Activated naive CD4-positive, alpha-beta T cell treated with anti-CD3 and anti-CD28 coated beads, Interleukin-2, amount 50 U/mL, for 24 hours (primary cell): Measurements from ENCODE around the gene TP63.

Experiments
- H3K27ac Mint-ChIP-seq: one replicate; pipeline ENCODE4 v1.8.0; 2021; ENCODE audit warnings: mild to moderate bottlenecking, mixed read lengths
- H3K27me3 Mint-ChIP-seq: one replicate; pipeline ENCODE4 v1.8.0; 2021; ENCODE audit warnings: mixed read lengths
- H3K36me3 Mint-ChIP-seq: one replicate; pipeline ENCODE4 v1.8.0; 2021; ENCODE audit warnings: mixed read lengths
- H3K4me1 Mint-ChIP-seq: one replicate; pipeline ENCODE4 v1.8.0; 2021; ENCODE audit warnings: mixed read lengths
- H3K4me3 Mint-ChIP-seq: one replicate; pipeline ENCODE4 v1.8.0; 2021; ENCODE audit warnings: mild to moderate bottlenecking, mixed read lengths
- H3K9me3 Mint-ChIP-seq: one replicate; pipeline ENCODE4 v1.8.0; 2021; ENCODE audit warnings: mixed read lengths

TP63 gene

DNA sequence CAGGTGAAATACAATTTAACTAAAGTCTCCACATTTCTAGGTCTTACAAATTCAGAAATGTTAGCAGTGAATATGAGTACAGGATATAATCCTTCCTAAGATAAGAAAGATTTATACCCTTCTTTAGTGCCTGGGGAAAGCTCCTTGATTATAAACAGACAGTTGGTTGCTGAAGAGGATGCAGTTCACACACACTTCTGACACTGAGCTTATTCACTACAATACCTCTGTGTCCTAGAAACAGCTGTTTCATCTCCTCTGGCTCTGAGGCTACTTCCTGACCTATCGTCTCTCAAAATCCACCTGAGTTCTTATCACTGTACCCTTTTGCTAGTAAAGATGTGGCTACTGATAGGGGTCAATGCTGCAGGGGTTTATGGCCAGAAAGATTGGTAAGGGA is 57.1 kb downstream of the TP63 start:
- H3K9me3 Mint-ChIP-seq, result peaks cover 3% of the 10 kb centered on the region
- no peaks in the 10 kb centered on the region for H3K27me3 Mint-ChIP-seq
- H3K4me1 Mint-ChIP-seq, result peaks cover 7% of the 10 kb centered on the region

DNA sequence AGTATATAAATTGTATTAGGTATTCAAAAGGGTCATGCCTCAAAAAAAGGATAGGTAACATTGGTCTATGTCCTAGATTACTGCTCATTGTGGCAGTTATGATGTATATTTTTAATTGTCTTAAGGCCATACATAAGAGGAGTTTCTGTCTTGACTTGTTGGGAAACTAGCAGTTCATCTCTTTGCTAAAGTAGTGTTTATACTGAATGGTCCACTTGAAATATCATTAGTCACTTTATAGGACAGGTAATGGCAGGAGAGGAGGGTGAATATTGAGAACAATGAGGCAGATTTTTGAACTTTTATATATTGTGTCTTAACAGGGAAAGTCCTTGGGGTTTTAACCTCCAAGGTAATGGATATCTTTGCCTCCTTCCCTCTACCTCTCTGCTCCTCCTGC is 58.4 kb downstream of the TP63 start:
- Mint-ChIP-seq H3K27me3 (no peaks in the 10 kb centered on the region), H3K36me3 (no peaks in the 10 kb centered on the region), H3K27ac (no peak overlapping the region), H3K9me3 (peaks cover 3% of the 10 kb centered on the region), H3K4me1 (peaks cover 7% of the 10 kb centered on the region), H3K4me3 (no peak overlapping the region)

More for the DNA sequence above, 57.1 kb downstream of the TP63 start:
- no peak overlapping the region for H3K4me3 Mint-ChIP-seq
- no peaks in the 10 kb centered on the region for H3K36me3 Mint-ChIP-seq
- H3K27ac Mint-ChIP-seq, result no peak overlapping the region

DNA sequence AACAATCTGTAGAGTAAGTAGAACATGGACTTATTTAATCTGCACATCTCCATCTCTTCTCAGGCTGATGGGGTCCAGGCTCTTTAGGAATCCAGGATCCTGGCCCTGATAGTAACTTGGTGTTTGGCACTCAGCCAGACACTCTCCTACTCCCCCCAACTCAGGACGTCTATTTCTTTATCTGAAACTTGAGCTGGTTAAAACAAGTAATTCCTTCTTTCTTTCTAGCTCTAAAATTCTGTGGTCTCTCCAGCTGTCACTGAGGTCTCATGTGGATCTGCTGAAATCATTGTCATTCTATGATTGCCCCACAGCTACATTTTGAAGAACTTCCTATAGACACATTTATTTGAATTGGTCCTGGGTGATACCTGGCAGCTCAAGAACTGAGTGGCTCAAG is 59.0 kb downstream of the TP63 start:
- H3K27ac Mint-ChIP-seq, result no peak overlapping the region
- peaks cover 3% of the 10 kb centered on the region for H3K9me3 Mint-ChIP-seq
- no peak overlapping the region for H3K4me3 Mint-ChIP-seq
- no peaks in the 10 kb centered on the region for H3K27me3 Mint-ChIP-seq
- peaks cover 2% of the 10 kb centered on the region for H3K4me1 Mint-ChIP-seq
- H3K36me3 Mint-ChIP-seq, result no peaks in the 10 kb centered on the region

DNA sequence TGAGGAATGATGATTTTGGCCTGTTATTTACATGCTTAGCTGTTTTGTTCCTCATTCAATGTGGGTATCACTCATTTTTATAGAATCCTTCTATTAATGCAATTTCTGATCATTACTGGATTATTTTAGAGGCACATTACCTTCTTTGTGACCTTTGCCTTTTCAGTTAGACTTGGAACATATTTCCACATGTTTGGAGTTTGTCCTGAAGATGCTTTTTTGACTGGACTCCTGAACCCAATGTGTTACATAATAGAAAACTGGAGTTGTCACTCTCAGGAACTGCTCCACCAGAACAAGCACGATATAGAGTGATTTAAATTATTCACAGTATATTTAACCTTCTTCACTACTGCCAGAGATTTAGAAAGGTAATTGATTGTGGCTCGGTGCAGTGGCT is 59.5 kb downstream of the TP63 start:
- H3K4me3 Mint-ChIP-seq, result no peak overlapping the region
- H3K27ac Mint-ChIP-seq, result no peak overlapping the region
- no peaks in the 10 kb centered on the region for H3K4me1 Mint-ChIP-seq
- peaks cover 3% of the 10 kb centered on the region for H3K9me3 Mint-ChIP-seq
- H3K36me3 Mint-ChIP-seq, result no peaks in the 10 kb centered on the region
- H3K27me3 Mint-ChIP-seq, result no peaks in the 10 kb centered on the region

DNA sequence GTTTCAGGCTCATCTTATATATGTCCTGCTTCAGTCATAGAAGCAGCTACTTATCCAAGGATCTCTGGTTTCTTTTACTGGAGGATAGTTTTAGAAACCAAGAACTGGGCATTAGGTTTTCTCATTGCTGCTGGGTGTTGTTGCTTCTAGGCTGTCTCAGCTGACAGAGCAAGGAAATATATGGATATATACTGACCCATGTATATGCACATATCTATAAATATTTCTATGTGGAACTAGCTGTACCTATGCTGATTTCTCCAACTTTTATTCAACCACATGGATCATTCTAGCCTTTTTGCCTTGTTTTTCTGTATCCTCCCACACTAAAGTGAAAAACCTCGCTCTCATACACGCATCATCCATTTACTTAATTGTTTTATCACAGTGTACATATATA is 64.2 kb downstream of the TP63 start:
- Mint-ChIP-seq H3K9me3 (no peaks in the 10 kb centered on the region), H3K4me3 (no peak overlapping the region), H3K4me1 (no peaks in the 10 kb centered on the region), H3K36me3 (no peaks in the 10 kb centered on the region), H3K27me3 (peaks cover 1% of the 10 kb centered on the region), H3K27ac (no peak overlapping the region)

DNA sequence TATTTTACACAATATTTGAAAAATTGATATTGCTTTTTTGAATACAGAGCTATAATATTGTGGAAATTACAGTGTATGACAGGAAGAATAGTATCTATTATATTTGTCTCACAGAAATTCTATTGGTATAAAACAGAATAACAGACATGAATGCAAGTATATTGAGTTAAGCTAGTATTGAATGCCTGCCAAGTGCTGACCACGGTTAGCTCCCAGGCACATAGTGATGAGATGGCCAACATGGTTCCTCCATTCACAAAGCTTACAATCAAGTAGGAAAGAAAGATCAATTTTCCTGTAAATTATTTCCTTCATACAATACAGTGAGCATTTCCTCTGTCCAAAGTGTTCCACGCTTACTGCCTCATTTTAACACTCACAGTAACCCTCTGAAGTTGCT is 67.6 kb downstream of the TP63 start:
- H3K4me1 Mint-ChIP-seq, result no peaks in the 10 kb centered on the region
- no peak overlapping the region for H3K4me3 Mint-ChIP-seq
- no peaks in the 10 kb centered on the region for H3K9me3 Mint-ChIP-seq
- H3K27ac Mint-ChIP-seq, result no peak overlapping the region
- H3K36me3 Mint-ChIP-seq, result no peaks in the 10 kb centered on the region
- H3K27me3 Mint-ChIP-seq, result peaks cover 1% of the 10 kb centered on the region

DNA sequence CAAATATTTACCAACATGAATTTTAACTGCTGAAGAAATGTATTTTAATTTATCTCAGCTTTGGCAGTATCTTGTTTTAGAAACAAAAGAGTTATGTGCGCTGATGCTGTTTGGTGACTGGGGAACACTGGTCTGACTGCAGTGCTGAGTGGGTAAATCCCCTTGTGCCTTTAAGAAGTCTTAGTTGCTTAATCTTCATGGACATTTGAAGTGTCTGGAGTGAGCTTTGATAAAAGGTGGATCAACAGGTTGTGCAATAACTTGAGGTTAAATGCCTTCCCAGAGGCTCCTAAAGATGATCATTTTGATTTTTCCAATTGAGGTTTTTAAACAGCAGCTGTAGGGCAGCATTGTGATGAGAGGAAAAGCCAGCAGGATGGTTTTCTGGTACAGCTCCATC is 68.7 kb downstream of the TP63 start:
- H3K36me3 Mint-ChIP-seq, result no peaks in the 10 kb centered on the region
- no peak overlapping the region for H3K4me3 Mint-ChIP-seq
- H3K27me3 Mint-ChIP-seq, result peaks cover 1% of the 10 kb centered on the region
- H3K4me1 Mint-ChIP-seq, result no peaks in the 10 kb centered on the region
- no peaks in the 10 kb centered on the region for H3K9me3 Mint-ChIP-seq
- no peak overlapping the region for H3K27ac Mint-ChIP-seq

DNA sequence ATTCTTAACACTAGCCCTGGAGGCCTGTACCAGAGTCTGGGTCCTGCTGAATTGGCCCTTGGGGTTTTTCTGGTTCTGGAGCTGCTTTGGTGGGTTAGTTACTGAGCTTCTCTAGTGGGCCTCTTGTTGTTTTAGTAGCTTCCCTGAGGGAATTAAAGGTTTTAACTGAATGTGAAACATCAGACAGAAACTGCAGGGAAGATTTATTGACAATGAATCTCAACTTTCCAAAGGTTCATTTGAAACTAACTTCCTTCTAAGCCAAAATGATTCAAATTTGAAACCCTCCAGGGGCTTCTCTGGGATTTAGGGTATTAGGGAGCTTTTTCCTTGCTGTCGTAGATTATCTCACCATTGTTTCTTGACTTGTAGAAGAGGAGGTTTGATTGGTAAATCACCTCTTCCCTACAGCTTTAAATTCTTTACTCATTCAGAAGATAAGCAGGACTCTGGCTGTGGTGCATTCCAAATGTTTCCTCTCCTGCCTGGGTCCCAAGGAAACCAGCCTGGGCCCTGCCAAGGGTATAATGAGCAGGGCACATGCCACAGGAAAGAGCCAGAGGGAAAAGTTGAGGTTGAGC is 71.0 kb downstream of the TP63 start:
- no peaks in the 10 kb centered on the region for H3K9me3 Mint-ChIP-seq
- no peak overlapping the region for H3K4me3 Mint-ChIP-seq
- H3K4me1 Mint-ChIP-seq, result no peaks in the 10 kb centered on the region
- peaks cover 1% of the 10 kb centered on the region for H3K27me3 Mint-ChIP-seq
- H3K36me3 Mint-ChIP-seq, result no peaks in the 10 kb centered on the region
- no peak overlapping the region for H3K27ac Mint-ChIP-seq

DNA sequence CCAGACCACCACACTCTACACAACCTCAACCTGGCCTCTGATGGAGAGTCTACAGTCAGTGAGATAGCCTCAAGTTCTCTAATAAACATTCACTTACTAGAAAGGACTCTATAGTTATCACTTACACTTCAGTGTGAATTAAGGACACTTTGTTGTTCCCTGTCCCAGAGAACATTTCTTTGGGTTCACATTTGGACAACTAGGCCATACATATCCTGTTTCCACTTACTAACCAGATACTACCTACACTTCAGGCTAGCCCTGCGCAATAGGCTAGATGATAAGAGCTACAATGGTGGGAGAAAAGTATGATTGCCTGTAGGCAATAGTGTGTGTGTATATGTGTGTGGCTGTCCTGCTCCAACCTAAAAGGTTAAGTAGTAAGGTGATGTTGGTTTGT is 72.7 kb downstream of the TP63 start:
- Mint-ChIP-seq H3K9me3 (no peaks in the 10 kb centered on the region), H3K27ac (no peak overlapping the region), H3K4me3 (no peak overlapping the region), H3K36me3 (no peaks in the 10 kb centered on the region), H3K4me1 (no peaks in the 10 kb centered on the region), H3K27me3 (no peaks in the 10 kb centered on the region)

DNA sequence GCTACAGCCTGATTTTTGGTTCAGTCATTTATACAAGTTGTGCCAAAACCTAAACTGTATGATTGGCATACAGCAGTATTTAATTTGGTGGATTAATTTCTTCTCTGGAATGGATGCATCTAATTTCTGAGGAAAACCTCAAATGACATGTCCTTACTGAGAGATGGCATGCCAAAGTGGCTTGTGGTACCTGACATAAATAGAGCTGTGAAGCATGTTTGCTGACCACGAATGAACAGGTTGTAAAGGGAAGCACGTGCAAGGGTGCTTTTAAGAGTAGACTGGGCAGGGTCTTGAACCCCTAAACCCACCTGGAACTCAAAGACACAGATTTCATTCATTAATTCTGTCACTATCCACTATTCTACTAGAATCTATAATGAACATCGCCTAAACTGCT is 77.2 kb downstream of the TP63 start:
- Mint-ChIP-seq H3K4me3 (no peak overlapping the region), H3K36me3 (peaks cover 1% of the 10 kb centered on the region), H3K27me3 (no peaks in the 10 kb centered on the region), H3K4me1 (no peaks in the 10 kb centered on the region), H3K27ac (no peak overlapping the region), H3K9me3 (no peaks in the 10 kb centered on the region)

DNA sequence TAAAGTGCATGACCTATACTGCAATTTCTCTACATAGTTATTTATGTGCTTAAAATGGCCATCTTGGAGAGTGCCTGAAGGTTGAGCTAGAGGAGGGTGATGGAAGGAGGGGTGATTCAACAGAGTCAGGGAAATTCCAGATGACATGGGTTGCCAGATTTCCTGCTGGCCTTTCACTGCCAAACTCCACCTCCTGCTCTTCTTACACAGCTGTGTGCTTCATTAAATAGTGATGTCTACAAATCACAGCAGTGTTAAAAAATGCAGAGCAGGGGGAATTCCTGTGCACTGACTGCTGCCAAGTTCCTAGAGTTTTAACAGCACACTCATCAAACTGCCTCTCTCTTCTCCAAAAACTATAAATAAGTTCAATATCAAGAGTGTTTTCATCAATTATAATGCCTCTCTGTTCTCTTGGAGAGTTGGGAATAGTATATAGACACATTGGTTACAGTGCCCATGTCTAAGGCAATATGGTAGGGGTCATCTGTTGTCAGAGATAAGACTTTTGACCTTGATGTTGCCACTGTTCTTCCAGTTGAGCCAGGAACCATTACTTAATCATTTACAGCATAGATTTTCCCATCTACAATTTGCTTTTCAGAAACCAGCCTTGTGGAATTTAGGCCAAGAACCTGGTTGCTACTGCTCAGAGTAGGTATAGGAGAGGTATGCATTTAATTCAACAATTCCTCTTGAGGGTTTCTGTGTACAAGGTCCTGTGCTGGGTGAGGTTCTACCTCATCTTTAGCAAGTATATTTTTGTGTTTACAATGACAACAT is 79.6 kb downstream of the TP63 start:
- H3K4me1 Mint-ChIP-seq, result peaks cover 6% of the 10 kb centered on the region
- H3K27ac Mint-ChIP-seq, result no peak overlapping the region
- H3K9me3 Mint-ChIP-seq, result no peaks in the 10 kb centered on the region
- no peaks in the 10 kb centered on the region for H3K27me3 Mint-ChIP-seq
- no peak overlapping the region for H3K4me3 Mint-ChIP-seq
- peaks cover 1% of the 10 kb centered on the region for H3K36me3 Mint-ChIP-seq

DNA sequence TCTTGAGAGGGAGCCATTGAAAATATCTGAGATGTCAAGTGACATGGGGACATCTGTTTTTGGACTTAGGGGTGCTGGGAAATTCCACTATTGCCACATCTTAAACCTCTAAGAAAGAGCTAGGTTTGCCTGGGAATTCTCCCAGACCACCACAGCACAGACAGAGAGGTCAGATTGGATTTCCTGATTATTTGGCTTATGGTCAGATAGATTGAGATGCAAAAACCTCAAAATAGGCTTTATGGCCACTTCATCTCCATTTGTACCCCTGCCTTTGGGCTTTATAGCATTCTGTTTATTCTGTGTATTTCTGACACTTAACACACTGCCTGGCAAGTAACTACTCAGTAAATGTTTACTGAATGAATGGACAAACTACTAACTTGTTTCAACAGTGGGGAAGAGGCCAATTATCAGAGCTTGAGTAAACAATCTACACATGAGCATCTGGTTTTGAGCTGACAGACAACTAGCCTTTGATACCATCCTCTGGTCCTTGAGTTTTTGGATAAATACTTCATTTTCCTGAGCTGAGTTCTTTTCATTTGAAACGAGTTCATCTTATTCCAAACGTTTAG is 81.8 kb downstream of the TP63 start:
- Mint-ChIP-seq H3K27me3 (no peaks in the 10 kb centered on the region), H3K4me1 (peaks cover 6% of the 10 kb centered on the region), H3K9me3 (no peaks in the 10 kb centered on the region), H3K36me3 (peaks cover 1% of the 10 kb centered on the region), H3K27ac (no peak overlapping the region), H3K4me3 (no peak overlapping the region)

DNA sequence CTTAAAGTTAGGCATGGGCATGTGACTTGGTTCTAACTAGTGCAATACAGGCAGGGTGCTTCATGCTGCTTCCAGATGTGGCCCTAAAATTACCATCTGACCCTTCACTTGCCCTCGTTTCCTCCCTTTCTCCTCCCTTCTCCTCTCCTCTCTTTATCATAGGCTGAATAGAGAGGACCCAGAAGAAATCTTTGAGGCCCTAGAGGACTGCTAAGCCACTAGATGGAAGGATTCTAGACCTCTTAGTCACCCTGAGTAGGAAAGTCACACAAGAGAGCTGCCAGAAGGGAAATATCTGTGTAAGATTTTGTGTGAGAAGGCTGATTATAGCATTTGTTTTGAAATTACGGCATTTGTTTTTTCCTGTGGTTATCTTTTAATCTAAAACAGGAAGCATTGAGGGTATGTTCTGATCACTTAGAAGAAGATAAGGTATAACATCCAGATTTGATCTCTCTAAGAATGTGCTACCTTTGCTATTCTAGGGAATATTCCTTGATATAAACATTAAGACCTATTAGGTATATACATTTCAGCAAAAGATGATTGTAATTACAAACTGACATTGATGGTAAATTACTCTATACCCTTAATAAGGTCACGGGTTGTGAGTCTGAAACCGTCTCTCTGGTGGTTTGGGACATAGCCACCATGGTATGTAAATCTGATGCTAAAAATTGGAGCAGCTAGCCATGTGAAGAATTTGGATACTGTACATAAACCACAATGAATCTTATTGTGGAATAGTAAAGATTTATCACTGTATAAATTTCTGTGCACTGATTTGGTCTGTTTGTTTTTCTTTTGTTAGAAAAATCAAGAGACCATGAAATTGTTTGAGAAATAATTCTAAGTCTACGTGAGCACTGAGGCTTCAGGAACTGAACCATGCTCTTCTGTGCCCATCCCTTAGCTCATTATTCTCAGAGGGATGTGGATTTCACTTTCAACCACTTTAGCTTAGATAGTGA is 84.1 kb downstream of the TP63 start:
- Mint-ChIP-seq H3K4me3 (no peak overlapping the region), H3K27ac (no peak overlapping the region), H3K27me3 (no peaks in the 10 kb centered on the region), H3K9me3 (no peaks in the 10 kb centered on the region), H3K4me1 (peaks cover 6% of the 10 kb centered on the region), H3K36me3 (peaks cover 1% of the 10 kb centered on the region)

DNA sequence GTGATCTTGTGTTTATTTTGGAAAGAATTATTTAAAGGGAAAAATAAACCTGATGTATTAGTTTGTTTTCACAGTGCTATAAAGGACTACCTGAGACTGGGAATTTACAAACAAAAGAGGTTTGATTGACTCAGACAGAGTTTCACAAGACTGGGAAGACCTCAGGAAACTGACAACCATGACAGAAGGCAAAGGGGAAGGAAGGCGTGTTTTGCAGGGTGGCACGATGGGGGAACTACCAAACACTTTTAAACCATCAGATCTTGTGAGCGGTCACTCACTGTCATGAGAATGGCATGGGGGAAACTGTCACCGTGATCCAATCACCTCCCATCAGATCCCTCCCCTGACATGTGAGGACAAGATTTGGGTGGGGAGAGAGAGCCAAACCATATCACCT is 87.0 kb downstream of the TP63 start:
- H3K27me3 Mint-ChIP-seq, result no peaks in the 10 kb centered on the region
- H3K9me3 Mint-ChIP-seq, result no peaks in the 10 kb centered on the region
- H3K4me3 Mint-ChIP-seq, result no peak overlapping the region
- no peaks in the 10 kb centered on the region for H3K36me3 Mint-ChIP-seq
- H3K27ac Mint-ChIP-seq, result no peak overlapping the region
- peaks cover 6% of the 10 kb centered on the region for H3K4me1 Mint-ChIP-seq

DNA sequence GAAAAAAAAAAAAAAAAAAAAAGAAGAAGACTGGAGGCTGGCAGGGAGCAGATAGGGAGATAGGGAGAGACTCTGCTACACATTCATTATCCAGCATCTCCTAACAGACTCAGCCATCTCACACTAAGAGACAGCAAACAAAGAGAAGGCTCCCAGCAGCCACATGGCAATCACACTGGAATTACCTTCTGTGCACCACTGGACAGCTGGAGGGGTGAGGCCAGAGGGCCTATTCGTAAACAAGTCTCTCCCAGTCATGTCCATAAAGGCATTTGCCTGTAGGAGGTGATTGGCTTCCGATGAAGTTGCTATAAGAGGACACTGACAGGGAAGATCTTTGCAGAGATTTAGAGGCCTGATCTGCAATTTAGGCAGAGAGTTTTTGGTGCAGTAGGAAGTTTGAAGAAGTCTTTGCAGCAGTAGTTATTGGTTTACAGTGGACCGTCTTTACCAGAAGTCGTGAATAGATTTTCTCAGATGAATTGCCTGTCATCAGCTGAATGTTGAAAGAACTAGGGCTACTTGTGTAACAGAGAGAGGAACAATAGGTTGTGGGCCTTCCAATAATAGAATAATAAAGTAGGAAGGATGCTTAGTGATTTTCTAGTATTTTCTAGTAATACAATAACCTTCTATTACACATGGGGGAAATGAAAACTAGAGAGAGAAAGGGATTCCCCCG is 89.7 kb downstream of the TP63 start:
- Mint-ChIP-seq H3K4me3 (no peak overlapping the region), H3K27me3 (no peaks in the 10 kb centered on the region), H3K4me1 (no peaks in the 10 kb centered on the region), H3K9me3 (no peaks in the 10 kb centered on the region), H3K27ac (no peak overlapping the region), H3K36me3 (no peaks in the 10 kb centered on the region)
